Activated T-cell treated with anti-CD3 and anti-CD28 coated beads, Interleukin-2, amount 50 U/mL, for 4 hours (primary cell): ENCODE measurements around the gene HOXC10. TPM values are rescaled to one million over a fixed set of nuclear protein-coding genes. Genes with fewer than 3 reads are reported as not detected.

Experiments used
- ATAC-seq, 2 donors: fragments of 200-7000 bp; cut with Tn5 transposase; one replicate each; pipeline ENCODE4 v1.10.0; 2021
- DNase-seq: peaks from one replicate; pipeline ENCODE4 v3.0.0-alpha.2; 2020
- H3K27me3 Mint-ChIP-seq: one replicate; pipeline ENCODE4 v1.8.0; 2021; ENCODE audit warnings: low read depth, mixed read lengths
- H3K36me3 Mint-ChIP-seq: one replicate; pipeline ENCODE4 v1.8.0; 2022; ENCODE audit warnings: mixed read lengths; ENCODE audit not compliant: insufficient read depth
- H3K4me1 Mint-ChIP-seq: one replicate; pipeline ENCODE4 v1.8.0; 2021; ENCODE audit warnings: low read depth, mixed read lengths
- H3K4me3 Mint-ChIP-seq: one replicate; pipeline ENCODE4 v1.8.0; 2021; ENCODE audit warnings: mild to moderate bottlenecking, moderate library complexity, mixed read lengths
- H3K9me3 Mint-ChIP-seq: one replicate; pipeline ENCODE4 v1.8.0; 2021; ENCODE audit warnings: mixed read lengths
- total RNA-seq, 3 donors: library from RNA; stranded (reverse); gene quantifications; one replicate each; pipeline ENCODE4 v1.2.1, GENCODE V29; 2021

HOXC10 gene
- total RNA-seq, 3 donors from 2014 or later: not detected

DNA sequence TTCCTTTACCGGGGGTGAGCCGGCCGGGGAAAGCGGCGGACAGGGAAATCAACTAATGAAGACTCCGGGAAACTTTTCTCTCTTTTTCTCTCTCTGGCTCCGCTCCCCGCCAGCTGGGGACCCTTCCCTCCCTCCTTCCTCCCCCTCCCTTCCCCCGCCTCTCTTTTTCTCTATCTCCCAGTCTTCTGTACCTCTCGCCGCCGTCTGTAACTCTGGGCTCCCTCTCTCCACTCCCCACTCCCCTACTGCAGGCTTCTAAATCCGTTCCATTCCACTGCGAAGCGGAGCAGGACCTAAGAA, 18.9 kb upstream of the HOXC10 start:
- ATAC-seq (no peak), DNase-seq (no peak)
- no peak overlapping the region for H3K4me3 Mint-ChIP-seq
- peaks cover 93% of the 10 kb centered on the region for H3K27me3 Mint-ChIP-seq
- peaks cover 33% of the 10 kb centered on the region for H3K4me1 Mint-ChIP-seq
- no peaks in the 10 kb centered on the region for H3K9me3 Mint-ChIP-seq
- peaks cover 1% of the 10 kb centered on the region for H3K36me3 Mint-ChIP-seq

DNA sequence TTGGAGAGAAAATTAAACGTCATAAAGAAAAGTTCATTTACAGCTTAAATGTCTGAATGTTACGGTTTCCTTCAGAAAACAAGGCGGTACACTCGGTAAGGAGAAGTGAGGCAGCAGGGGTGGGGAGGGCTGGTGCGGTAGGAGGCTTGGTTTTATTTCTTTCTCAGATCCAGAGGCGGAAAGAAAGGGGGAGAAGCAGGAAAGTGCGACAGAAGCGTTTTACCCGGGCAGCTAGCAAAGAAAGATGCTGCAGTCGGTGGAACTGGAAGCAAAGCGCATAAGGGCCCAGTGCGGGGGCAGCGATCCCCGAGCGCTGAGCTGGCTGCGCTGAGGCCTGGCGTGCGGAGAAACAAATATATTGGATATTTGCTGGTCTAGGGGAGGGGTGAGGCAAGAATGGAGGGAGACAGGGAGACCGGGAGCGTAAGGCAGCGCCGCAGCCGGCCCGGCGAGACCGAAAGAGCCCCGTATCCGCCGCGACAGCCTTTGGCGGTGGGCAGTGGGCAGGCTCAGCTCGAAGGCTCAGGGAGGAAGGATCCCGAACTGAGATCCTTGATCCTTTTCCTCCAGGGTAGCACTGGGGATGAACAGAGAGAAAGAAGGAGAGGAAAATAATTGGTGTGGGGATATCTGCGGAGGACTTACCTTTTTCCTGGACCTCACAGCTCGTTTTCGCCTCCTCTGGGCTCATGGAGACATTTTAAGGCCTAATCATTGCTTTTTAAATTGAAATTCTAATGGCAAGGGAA, 18.4 kb upstream of the HOXC10 start:
- H3K27me3 Mint-ChIP-seq: peaks cover 97% of the 10 kb centered on the region
- ATAC-seq (no peak), DNase-seq (no peak)
- H3K36me3 Mint-ChIP-seq: peaks cover 1% of the 10 kb centered on the region
- H3K4me3 Mint-ChIP-seq: no peak overlapping the region
- no peaks in the 10 kb centered on the region for H3K9me3 Mint-ChIP-seq
- peaks cover 33% of the 10 kb centered on the region for H3K4me1 Mint-ChIP-seq

DNA sequence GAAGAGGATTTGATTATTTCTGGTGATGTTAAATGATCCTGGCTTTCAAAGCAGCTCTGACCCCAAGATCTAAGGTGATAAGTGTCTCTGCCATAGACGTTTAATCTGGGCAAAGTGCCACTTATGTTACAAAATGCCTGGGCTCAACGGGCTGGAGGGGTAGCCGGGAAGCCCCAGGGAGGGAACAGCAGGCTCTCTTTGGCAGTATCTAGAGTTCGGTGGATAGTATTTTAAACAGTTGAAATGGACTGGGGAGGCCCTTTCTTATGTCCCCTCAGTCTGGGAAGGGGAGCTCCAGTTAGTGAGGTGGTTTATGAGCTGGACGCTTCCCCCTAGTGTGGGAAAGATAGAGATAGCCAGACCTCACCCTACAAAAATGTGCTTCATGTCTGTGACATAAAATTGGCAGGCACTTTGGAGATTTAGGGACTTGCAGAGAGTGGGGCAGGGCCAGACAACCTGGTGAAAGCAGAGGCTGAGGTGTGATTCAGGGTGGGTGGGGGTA, 17.5 kb upstream of the HOXC10 start:
- ATAC-seq (no peak), DNase-seq (no peak)
- peaks cover 99% of the 10 kb centered on the region for H3K27me3 Mint-ChIP-seq
- peaks cover 33% of the 10 kb centered on the region for H3K4me1 Mint-ChIP-seq
- H3K36me3 Mint-ChIP-seq: peaks cover 1% of the 10 kb centered on the region
- no peak overlapping the region for H3K4me3 Mint-ChIP-seq
- H3K9me3 Mint-ChIP-seq: no peaks in the 10 kb centered on the region

DNA sequence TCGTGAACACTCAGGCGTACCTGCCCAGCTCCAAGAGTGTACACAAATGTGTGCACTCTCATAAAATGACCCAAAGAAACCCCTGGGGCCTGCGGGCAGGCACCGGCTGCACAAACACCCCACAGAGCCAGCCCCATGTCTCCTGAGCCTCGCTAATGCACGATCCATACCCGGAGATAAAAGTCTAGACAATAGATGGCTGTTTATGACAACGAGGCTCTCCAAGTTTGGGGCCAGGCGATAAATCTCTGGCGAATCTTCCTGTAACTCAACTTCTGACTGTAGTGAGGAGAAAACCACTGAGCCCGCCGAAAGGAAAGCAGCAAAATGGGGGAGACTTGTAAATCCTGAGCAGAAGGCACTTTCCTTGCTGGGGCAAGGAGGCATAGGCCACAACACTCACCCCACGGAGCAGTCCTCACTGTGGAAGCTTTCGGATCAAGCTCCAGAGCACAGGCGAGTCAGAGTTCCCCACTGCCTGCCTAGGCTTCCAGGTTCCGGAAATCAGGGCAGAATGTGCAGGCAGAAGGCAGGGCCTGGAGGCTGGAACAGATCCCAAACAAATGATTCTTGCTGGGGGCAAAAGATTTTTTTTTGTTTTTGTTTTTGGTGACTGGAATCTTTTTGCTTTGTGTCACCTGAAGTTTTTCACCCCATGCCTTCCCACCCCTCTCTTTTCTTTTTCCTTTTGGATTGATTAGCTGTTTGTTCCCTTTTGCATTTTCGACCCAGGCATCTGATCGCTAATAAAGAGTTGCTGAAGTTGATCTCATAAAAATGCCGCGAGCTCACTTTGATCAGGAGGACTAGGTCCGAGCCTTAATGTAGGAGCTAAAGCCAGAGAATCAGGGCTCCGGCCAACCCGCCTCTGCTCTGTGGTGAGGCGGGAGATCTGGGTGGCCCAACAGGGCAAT, 16.5 kb upstream of the HOXC10 start:
- DNase-seq: no peak
- Mint-ChIP-seq H3K27me3 (peaks cover 99% of the 10 kb centered on the region), H3K36me3 (peaks cover 1% of the 10 kb centered on the region), H3K4me1 (peaks cover 37% of the 10 kb centered on the region), H3K4me3 (no peak overlapping the region), H3K9me3 (peaks cover 6% of the 10 kb centered on the region)
- ATAC-seq: no peak

DNA sequence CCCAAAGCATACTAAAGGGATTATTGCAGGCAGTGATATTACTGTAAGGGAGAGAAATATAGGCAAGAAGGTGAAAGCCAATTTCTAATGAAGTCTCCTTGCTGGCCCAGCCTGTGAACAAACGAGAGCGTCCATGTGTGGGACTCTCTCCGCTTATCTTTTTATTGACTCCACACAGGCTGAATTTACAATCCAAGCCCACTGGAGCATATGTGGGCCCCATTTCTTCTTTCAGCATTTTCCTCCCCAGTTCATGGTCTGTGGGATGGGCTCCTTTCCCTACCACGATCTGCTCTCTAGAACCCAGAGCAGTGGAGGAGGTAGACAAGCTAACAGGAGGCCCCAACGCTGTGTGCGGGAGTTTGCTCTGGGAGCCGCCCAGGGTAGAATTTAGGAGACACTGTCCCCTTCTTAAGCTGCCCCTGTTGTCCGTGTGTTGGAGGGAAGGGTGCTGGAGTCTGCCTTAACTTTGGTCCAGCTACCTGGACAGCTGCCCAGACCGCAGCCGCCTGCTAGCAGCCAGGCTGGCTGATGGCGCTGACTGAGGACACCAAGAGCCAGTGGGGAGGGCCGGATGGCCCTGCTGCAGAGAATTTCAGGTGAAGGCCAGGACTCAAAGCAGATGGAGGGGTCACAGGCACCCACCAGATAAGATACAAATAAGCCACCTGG, 15.2 kb upstream of the HOXC10 start:
- Mint-ChIP-seq H3K36me3 (peaks cover 1% of the 10 kb centered on the region), H3K4me3 (no peak overlapping the region), H3K9me3 (peaks cover 6% of the 10 kb centered on the region), H3K4me1 (peaks cover 29% of the 10 kb centered on the region), H3K27me3 (peaks cover 96% of the 10 kb centered on the region)
- ATAC-seq (no peak), DNase-seq (no peak)

DNA sequence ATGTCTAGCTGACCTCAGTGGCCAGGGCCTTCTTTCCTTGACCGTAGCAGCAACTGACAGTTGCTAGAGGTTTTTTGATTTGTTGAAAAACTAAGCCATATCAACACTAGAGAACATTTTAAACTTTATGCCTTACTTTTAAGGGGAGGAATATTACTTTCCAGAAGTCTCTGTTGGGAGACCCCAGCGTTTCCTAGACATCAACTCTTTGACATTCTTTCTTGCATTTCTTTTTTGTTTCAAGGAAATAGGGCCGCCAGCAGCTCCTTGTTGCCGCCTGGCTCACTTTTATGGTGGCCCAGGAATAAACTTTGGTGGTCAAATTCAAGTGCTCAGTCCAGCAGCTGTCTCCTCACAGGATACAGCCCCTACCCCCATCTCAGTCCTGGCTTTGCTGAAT, 14.5 kb upstream of the HOXC10 start:
- Mint-ChIP-seq H3K9me3 (peaks cover 6% of the 10 kb centered on the region), H3K27me3 (peaks cover 94% of the 10 kb centered on the region), H3K4me3 (no peak overlapping the region), H3K4me1 (peaks cover 27% of the 10 kb centered on the region), H3K36me3 (peaks cover 1% of the 10 kb centered on the region)
- ATAC-seq (no peak), DNase-seq (no peak)

DNA sequence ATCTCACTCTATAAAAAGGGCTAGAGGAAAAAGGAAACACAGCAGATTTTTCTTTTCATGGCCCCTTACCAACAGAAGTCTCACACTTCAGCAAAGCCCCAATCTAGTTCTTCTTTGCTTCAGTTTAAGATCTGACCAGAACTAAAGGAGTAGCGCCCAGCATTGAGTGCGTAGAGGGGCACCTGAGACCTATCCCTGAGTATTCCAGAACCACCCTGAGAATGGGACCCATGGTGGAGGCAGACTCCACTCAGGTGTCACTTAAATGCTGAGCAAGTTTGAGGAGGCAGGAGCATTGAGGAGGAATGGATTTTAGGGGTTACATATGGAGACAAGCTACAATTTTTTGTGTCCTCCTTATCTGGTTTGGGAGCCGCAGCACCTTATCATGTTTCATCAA, 13.8 kb upstream of the HOXC10 start:
- Mint-ChIP-seq H3K36me3 (peaks cover 1% of the 10 kb centered on the region), H3K4me3 (no peak overlapping the region), H3K9me3 (peaks cover 6% of the 10 kb centered on the region), H3K4me1 (peaks cover 26% of the 10 kb centered on the region), H3K27me3 (peaks cover 92% of the 10 kb centered on the region)
- ATAC-seq (no peak), DNase-seq (no peak)

DNA sequence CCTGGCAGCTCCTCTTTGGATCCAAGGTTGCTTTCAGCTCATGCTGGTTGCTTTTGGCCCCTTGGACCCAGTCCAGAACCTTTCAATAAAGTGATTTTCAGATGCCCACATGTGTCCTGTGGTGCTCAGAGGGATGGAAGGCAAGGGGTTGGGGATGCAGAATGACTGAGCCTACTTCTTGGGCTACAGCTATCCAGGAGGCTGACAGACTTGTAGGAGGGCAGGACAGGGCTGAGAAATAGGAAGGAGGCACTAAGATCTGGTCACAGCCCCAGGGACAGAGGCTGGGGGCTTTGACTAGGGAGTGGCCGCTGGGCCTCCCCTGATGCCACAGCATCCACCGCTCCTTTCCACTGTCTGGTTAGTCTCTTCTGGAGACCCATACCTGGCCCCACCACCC, 13.3 kb upstream of the HOXC10 start:
- H3K4me3 Mint-ChIP-seq: no peak overlapping the region
- ATAC-seq (no peak), DNase-seq (no peak)
- H3K4me1 Mint-ChIP-seq: peaks cover 20% of the 10 kb centered on the region
- H3K27me3 Mint-ChIP-seq: peaks cover 92% of the 10 kb centered on the region
- no peaks in the 10 kb centered on the region for H3K36me3 Mint-ChIP-seq
- peaks cover 6% of the 10 kb centered on the region for H3K9me3 Mint-ChIP-seq

DNA sequence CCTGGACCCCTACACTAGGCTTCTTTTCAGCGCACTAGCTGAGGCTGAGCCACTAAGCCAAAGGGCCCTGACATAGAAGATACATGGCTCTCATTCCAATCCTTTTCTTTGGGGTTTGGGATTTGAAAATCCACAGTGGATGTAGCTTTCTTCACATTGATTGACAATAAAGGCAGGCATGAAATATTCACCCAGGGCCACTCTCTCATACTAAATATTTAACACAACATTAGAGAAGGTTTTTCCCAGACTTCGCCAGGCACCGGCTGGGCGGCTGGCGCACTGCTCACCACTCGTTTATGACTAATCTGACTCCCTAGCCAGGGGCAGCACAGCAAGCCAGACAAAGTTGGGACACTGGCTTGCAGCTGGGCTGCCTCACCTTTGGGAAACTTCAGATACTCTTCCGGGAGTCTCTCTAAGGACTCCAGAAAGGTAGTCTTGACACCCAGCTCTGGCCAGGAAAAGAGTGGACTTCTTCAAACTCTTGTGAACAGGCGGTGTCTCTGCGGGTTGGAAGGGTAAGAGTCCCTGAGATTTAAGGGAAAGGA, 12.7 kb upstream of the HOXC10 start:
- Mint-ChIP-seq H3K36me3 (no peaks in the 10 kb centered on the region), H3K9me3 (peaks cover 6% of the 10 kb centered on the region), H3K4me3 (no peak overlapping the region), H3K27me3 (peaks cover 92% of the 10 kb centered on the region), H3K4me1 (peaks cover 17% of the 10 kb centered on the region)
- ATAC-seq: no peak
- DNase-seq: no peak

DNA sequence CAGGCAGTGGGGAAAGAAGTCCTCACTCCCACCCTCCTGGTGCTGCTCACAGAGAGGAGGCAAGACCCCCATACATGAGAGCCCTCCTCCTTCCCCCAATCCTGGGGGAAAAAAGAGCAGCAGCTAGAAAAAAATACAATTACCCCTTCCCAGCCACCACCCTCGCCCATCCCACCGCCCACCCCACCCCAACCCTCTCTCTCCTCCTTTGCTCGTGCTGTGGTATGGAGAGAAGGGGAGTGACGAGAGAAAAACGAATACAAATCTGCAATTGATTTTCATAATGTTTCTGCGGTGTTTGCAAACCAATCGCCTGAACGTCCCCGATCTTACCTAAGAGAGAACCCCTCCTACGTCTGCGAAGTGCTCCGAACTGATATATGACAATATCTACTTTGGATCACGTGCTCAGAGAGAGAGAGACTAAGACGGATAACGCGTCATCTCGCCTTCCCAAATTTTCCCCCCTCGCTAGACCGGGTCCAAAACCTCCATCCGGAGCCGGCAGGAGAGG, 12.2 kb upstream of the HOXC10 start, which contains the start of gene HOXC11:
Gene HOXC11, plus strand, starts transcription at position 405 of the 514 bp plus-strand sequence. CDS start 116 bp downstream, outside the sequence.
- H3K9me3 Mint-ChIP-seq: peaks cover 6% of the 10 kb centered on the region
- peaks cover 91% of the 10 kb centered on the region for H3K27me3 Mint-ChIP-seq
- no peak for DNase-seq
- H3K4me3 Mint-ChIP-seq: peak within 1 kb of the TSS; percentile 49
- no peak for ATAC-seq
- H3K36me3 Mint-ChIP-seq: no peaks in the 10 kb centered on the region
- peaks cover 16% of the 10 kb centered on the region for H3K4me1 Mint-ChIP-seq

DNA sequence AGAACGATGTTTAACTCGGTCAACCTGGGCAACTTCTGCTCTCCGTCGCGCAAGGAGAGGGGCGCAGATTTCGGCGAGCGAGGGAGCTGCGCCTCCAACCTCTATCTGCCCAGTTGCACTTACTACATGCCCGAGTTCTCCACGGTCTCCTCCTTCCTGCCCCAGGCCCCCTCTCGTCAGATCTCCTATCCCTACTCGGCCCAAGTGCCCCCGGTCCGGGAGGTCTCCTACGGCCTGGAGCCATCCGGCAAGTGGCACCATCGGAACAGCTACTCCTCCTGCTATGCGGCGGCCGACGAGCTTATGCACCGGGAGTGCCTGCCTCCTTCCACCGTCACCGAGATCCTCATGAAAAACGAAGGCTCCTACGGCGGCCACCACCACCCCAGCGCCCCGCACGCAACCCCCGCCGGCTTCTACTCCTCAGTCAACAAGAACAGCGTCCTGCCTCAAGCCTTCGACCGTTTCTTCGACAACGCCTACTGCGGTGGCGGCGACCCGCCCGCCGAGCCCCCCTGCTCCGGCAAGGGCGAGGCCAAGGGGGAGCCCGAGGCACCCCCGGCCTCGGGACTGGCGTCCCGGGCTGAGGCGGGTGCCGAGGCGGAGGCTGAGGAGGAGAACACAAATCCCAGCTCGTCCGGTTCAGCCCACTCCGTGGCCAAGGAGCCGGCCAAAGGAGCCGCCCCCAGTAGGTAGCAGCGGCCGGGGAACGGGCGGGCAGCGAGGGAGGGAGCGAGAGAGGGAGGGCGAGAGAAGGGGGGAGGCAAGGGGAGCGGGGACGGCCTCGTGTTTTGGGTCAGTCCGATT, 11.5 kb upstream of the HOXC10 start:
- H3K9me3 Mint-ChIP-seq: peaks cover 6% of the 10 kb centered on the region
- ATAC-seq: no peak
- no peaks in the 10 kb centered on the region for H3K36me3 Mint-ChIP-seq
- H3K4me1 Mint-ChIP-seq: peaks cover 19% of the 10 kb centered on the region
- H3K4me3 Mint-ChIP-seq: peak overlapping the region; percentile 49
- peaks cover 90% of the 10 kb centered on the region for H3K27me3 Mint-ChIP-seq
- DNase-seq: no peak

DNA sequence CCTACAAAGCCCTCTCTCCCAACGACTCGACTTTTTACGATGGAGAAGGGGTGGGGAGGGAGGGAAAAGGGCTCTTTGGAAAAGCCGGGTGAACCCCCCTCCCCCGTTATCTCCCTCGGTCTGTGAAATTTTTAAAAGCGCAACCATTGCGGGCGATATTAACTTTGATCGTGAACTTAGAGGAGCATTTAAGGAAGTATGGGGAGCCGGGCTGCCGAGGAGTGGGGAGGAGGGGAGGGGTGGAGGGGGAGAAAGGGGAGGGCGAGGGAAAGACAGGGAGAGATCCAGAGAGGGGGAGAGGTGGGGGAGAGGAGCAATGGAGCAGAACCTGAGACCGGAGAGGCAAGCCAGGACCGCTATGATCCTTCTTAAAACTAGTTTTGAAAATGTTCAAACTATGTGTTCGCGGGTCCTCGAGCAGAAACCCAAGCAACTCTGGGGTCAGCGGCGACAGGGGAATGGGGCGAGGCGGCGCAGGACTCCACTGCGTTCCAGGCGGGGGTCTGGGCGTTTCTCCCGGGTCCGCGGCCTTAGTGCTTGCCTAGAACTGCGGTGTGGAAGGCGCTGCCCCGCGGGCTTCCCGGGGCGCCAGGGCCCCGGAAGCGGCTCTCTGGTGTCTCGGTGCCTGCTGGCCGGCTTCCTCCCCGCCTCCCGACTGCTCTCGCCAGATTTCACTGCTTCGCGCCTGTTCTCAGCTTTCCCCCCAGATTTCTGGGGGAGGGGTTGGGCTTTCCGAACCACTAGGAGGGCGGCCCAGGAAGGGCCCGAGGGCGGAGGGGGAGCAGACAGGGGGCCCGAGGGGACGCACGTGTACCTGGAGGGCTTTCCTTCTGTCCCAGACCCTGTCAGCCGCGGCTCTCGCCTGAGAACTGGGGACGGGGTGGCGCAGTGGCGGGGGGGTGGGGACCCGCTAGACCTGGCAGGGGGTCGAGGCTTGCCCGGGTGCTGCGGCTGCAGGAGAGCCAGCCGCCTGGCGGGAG, 10.6 kb upstream of the HOXC10 start, which contains the start of gene HOTAIR:
Gene HOTAIR, minus strand, starts transcription at position 871 of the 980 bp plus-strand sequence.
- H3K4me3 Mint-ChIP-seq: peak within 1 kb of the TSS; percentile 60
- peaks cover 19% of the 10 kb centered on the region for H3K4me1 Mint-ChIP-seq
- H3K27me3 Mint-ChIP-seq: peaks cover 90% of the 10 kb centered on the region
- H3K9me3 Mint-ChIP-seq: peaks cover 6% of the 10 kb centered on the region
- no peak for DNase-seq
- ATAC-seq: peak in 1 of 2 donors; percentile 65
- H3K36me3 Mint-ChIP-seq: no peaks in the 10 kb centered on the region
